Measurements from ENCODE around the gene B3GALT4.

- TF ChIP-seq CTCF (IDR thresholded peaks at IDR 0.05 in 8 of 11, conservative IDR thresholded peaks at IDR 0.05 in 3 of 11) (no peak), POLR2A (IDR thresholded peaks at IDR 0.05) (no peak)
Observed at GRCh38 chr6:33252759-33253158, 24.2 kb upstream of the B3GALT4 start.

Data from spleen (tissue), 7 donors.